ENCODE data around the gene NTM.

NTM gene

GRCh38 chr11:131447277-131447815 lies 76.9 kb downstream of the NTM start:
- Histone ChIP-seq H3K27me3 (ENCODE audit: insufficient read depth, low read depth, severe bottlenecking) (no peaks in the 10 kb centered on the region), H3K36me3 (no peaks in the 10 kb centered on the region), H3K9me3 (ENCODE audit: severe bottlenecking) (no peaks in the 10 kb centered on the region), H3K27ac (peak overlapping the region; percentile 32; the same call in 1 of the 2 replicates), H3K4me3 (ENCODE audit: low read depth, low read length) (no peak overlapping the region)
- peak; percentile 74 for DNase-seq
- TF ChIP-seq CTCF (IDR thresholded peaks at IDR 0.05; ENCODE audit: low read depth, low read length), result peak; percentile 56

- Histone ChIP-seq H3K9me3 (ENCODE audit: severe bottlenecking) (no peaks in the 10 kb centered on the region), H3K27ac (peak overlapping the region; percentile 32; the same call in 1 of the 2 replicates)
- TF ChIP-seq CTCF (IDR thresholded peaks at IDR 0.05; ENCODE audit: low read depth, low read length), result no peak
These were observed 77.5 kb downstream of the NTM start for GRCh38 chr11:131447898-131448297.

GRCh38 chr11:131449036-131450019 lies 78.9 kb downstream of the NTM start:
- Histone ChIP-seq H3K27me3 (ENCODE audit: insufficient read depth, low read depth, severe bottlenecking) (no peaks in the 10 kb centered on the region), H3K27ac (peak overlapping the region; percentile 79), H3K9me3 (ENCODE audit: severe bottlenecking) (no peaks in the 10 kb centered on the region), H3K36me3 (no peaks in the 10 kb centered on the region), H3K4me3 (ENCODE audit: low read depth, low read length) (no peak overlapping the region)
- TF ChIP-seq CTCF (IDR thresholded peaks at IDR 0.05; ENCODE audit: low read depth, low read length), result no peak
- peak; percentile 84 for DNase-seq

More at GRCh38 chr11:131447898-131448297, 77.5 kb downstream of the NTM start:
- Histone ChIP-seq H3K36me3 (no peaks in the 10 kb centered on the region), H3K27me3 (ENCODE audit: insufficient read depth, low read depth, severe bottlenecking) (no peaks in the 10 kb centered on the region), H3K4me3 (ENCODE audit: low read depth, low read length) (no peak overlapping the region)
- no peak for DNase-seq

- no peak overlapping the region for H3K4me3 ChIP-seq (ENCODE audit: low read depth, low read length)
- no peak overlapping the region for H3K27ac ChIP-seq
- TF ChIP-seq CTCF (IDR thresholded peaks at IDR 0.05; ENCODE audit: low read depth, low read length), result no peak
- no peaks in the 10 kb centered on the region for H3K36me3 ChIP-seq
- no peaks in the 10 kb centered on the region for H3K27me3 ChIP-seq (ENCODE audit: insufficient read depth, low read depth, severe bottlenecking)
- no peaks in the 10 kb centered on the region for H3K9me3 ChIP-seq (ENCODE audit: severe bottlenecking)
- no peak for DNase-seq
These were observed 84.1 kb downstream of the NTM start for GRCh38 chr11:131454490-131454889.

GRCh38 chr11:131454989-131455388 lies 84.6 kb downstream of the NTM start:
- Histone ChIP-seq H3K27me3 (ENCODE audit: insufficient read depth, low read depth, severe bottlenecking) (no peaks in the 10 kb centered on the region), H3K36me3 (no peaks in the 10 kb centered on the region), H3K27ac (no peak overlapping the region), H3K9me3 (ENCODE audit: severe bottlenecking) (no peaks in the 10 kb centered on the region), H3K4me3 (ENCODE audit: low read depth, low read length) (no peak overlapping the region)
- TF ChIP-seq CTCF (IDR thresholded peaks at IDR 0.05; ENCODE audit: low read depth, low read length), result no peak
- DNase-seq, result no peak

Measured in WERI-Rb-1 (cell line).